ENCODE data around the gene NR0B1. TPM values are rescaled to one million over a fixed set of nuclear protein-coding genes. Genes with fewer than 3 reads are reported as not detected.
A peak's percentile ranks its signal among the peaks of the same experiment; 100 is the strongest.

NR0B1 gene
- polyA plus RNA-seq, 3 donors: not detected

DNA sequence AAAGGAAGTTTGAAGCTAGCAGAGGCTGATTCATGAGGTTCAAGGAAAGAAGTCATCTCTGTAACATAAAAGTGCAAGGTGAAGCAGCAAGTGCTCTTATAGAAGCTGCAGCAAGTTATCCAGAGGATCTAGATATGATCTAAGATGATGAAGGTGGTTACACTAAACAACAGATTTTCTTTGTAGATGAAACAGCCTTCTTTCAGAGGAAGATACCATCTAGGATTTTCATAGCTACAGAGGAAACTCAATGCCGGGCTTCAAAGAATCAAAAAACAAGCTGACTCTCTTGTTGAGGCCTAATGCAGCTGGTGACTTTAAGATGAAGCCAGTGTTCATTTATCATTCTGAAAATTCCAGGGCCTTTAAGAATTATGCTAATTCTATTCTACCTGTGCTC lies 28.8 kb downstream of the NR0B1 start:
- H3K27ac ChIP-seq (ENCODE audit: low read depth in 1 of 2, low read length in 2 of 2): no peak overlapping the region
- peaks cover 0 to 3% of the 10 kb centered on the region in 2 donors for H3K27me3 ChIP-seq (ENCODE audit: control insufficient read depth in 2 of 2, insufficient read depth in 2 of 2, low read length in 2 of 2)
- H3K4me3 ChIP-seq (replicated peaks in 1 of 3; ENCODE audit: low read depth in 2 of 3, low read length in 3 of 3): no peak overlapping the region
- intact Hi-C loops (cut with micrococcal nuclease): no loop called here
- H3K36me3 ChIP-seq (replicated peaks in 1 of 2; ENCODE audit: control insufficient read depth in 1 of 2, insufficient read depth in 2 of 2, low read length in 2 of 2): no peaks in the 10 kb centered on the region
- H3K79me2 ChIP-seq (ENCODE audit: insufficient read depth, low read length): no peaks in the 10 kb centered on the region
- H4K20me1 ChIP-seq (ENCODE audit: insufficient read depth, low read length): no peaks in the 10 kb centered on the region
- no peaks in the 10 kb centered on the region for H3K4me1 ChIP-seq (ENCODE audit: control insufficient read depth in 1 of 2, insufficient read depth in 2 of 2, low read length in 2 of 2)
- Mint-ChIP-seq H3K27me3 (ENCODE audit: low read depth in 3 of 3) (peaks cover 0 to 4% (median 3%) of the 10 kb centered on the region in 3 donors), H3K27ac (no peak overlapping the region), H3K4me1 (peaks cover 4% of the 10 kb centered on the region), H3K4me3 (no peak overlapping the region), H3K9me3 (no peaks in the 10 kb centered on the region), H3K36me3 (no peaks in the 10 kb centered on the region)
- H3K4me2 ChIP-seq (replicated peaks; ENCODE audit: extremely low read depth, low read length, poor library complexity, severe bottlenecking): no peak overlapping the region
- H3K9me3 ChIP-seq (replicated peaks in 1 of 2; ENCODE audit: control insufficient read depth in 1 of 2, insufficient read depth in 1 of 2, low read length in 2 of 2): no peaks in the 10 kb centered on the region
- TF ChIP-seq, protein P1, sequence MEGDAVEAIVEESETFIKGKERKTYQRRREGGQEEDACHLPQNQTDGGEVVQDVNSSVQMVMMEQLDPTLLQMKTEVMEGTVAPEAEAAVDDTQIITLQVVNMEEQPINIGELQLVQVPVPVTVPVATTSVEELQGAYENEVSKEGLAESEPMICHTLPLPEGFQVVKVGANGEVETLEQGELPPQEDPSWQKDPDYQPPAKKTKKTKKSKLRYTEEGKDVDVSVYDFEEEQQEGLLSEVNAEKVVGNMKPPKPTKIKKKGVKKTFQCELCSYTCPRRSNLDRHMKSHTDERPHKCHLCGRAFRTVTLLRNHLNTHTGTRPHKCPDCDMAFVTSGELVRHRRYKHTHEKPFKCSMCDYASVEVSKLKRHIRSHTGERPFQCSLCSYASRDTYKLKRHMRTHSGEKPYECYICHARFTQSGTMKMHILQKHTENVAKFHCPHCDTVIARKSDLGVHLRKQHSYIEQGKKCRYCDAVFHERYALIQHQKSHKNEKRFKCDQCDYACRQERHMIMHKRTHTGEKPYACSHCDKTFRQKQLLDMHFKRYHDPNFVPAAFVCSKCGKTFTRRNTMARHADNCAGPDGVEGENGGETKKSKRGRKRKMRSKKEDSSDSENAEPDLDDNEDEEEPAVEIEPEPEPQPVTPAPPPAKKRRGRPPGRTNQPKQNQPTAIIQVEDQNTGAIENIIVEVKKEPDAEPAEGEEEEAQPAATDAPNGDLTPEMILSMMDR (IDR thresholded peaks at IDR 0.05): no peak
- H2AFZ ChIP-seq (ENCODE audit: insufficient read depth, low read depth, low read length, poor library complexity, severe bottlenecking): no peak overlapping the region
- no CpG with 5 or more reads among the region's 1 CpG for WGBS (ENCODE audit: insufficient coverage)
- H3K9ac ChIP-seq (ENCODE audit: insufficient read depth, low read length, poor library complexity, severe bottlenecking): no peak overlapping the region
- DNase-seq: no peak

DNA sequence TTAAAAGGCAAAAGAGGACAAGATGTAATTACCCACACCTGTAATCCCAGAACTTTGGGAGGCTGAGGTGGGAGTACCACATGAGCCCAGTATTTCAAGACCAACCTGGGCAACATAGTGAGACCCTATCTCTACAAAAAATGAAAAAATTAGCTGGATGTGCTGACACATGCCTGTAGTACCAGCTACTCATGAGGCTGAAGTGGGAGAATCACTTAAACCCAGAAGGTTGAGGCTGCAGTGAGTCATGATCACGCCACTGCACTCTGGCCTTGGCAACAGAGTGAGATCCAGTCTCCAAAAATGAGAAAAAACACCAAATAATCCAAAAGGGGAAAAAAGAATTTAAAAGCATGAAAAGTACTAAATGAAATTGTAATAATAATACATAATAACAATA lies 30.8 kb downstream of the NR0B1 start:
- no peaks in the 10 kb centered on the region for H3K9me3 Mint-ChIP-seq
- no CpG with 5 or more reads among the region's 1 CpG for WGBS (ENCODE audit: insufficient coverage)
- H3K36me3 Mint-ChIP-seq: no peaks in the 10 kb centered on the region
- Histone ChIP-seq H3K4me1 (ENCODE audit: control insufficient read depth in 1 of 2, insufficient read depth in 2 of 2, low read length in 2 of 2) (no peaks in the 10 kb centered on the region), H3K27me3 (ENCODE audit: control insufficient read depth in 2 of 2, insufficient read depth in 2 of 2, low read length in 2 of 2) (peaks cover 0 to 3% of the 10 kb centered on the region in 2 donors), H3K4me3 (replicated peaks in 1 of 3; ENCODE audit: low read depth in 2 of 3, low read length in 3 of 3) (no peak overlapping the region), H3K27ac (ENCODE audit: low read depth in 1 of 2, low read length in 2 of 2) (no peak overlapping the region), H3K9ac (ENCODE audit: insufficient read depth, low read length, poor library complexity, severe bottlenecking) (no peak overlapping the region), H3K9me3 (replicated peaks in 1 of 2; ENCODE audit: control insufficient read depth in 1 of 2, insufficient read depth in 1 of 2, low read length in 2 of 2) (no peaks in the 10 kb centered on the region), H3K79me2 (ENCODE audit: insufficient read depth, low read length) (no peaks in the 10 kb centered on the region), H2AFZ (ENCODE audit: insufficient read depth, low read depth, low read length, poor library complexity, severe bottlenecking) (no peak overlapping the region), H4K20me1 (ENCODE audit: insufficient read depth, low read length) (no peaks in the 10 kb centered on the region), H3K4me2 (replicated peaks; ENCODE audit: extremely low read depth, low read length, poor library complexity, severe bottlenecking) (no peak overlapping the region), H3K36me3 (replicated peaks in 1 of 2; ENCODE audit: control insufficient read depth in 1 of 2, insufficient read depth in 2 of 2, low read length in 2 of 2) (no peaks in the 10 kb centered on the region)
- peak in 1 of 3 donors; percentile 1 for DNase-seq
- H3K4me3 Mint-ChIP-seq: no peak overlapping the region
- H3K27me3 Mint-ChIP-seq (ENCODE audit: low read depth in 3 of 3): peaks cover 0 to 4% (median 1%) of the 10 kb centered on the region in 3 donors
- TF ChIP-seq, protein P1 (IDR thresholded peaks at IDR 0.05): no peak
- no peaks in the 10 kb centered on the region for H3K4me1 Mint-ChIP-seq
- intact Hi-C loops (cut with micrococcal nuclease): no loop called here
- no peak overlapping the region for H3K27ac Mint-ChIP-seq

Measured in CD14-positive monocyte (primary cell).